Measurements from ENCODE around the gene RNF6.

RNF6 gene

GRCh38 chr13:26183416-26183815 lies 38.7 kb downstream of the RNF6 start:
- TF ChIP-seq, protein P1, sequence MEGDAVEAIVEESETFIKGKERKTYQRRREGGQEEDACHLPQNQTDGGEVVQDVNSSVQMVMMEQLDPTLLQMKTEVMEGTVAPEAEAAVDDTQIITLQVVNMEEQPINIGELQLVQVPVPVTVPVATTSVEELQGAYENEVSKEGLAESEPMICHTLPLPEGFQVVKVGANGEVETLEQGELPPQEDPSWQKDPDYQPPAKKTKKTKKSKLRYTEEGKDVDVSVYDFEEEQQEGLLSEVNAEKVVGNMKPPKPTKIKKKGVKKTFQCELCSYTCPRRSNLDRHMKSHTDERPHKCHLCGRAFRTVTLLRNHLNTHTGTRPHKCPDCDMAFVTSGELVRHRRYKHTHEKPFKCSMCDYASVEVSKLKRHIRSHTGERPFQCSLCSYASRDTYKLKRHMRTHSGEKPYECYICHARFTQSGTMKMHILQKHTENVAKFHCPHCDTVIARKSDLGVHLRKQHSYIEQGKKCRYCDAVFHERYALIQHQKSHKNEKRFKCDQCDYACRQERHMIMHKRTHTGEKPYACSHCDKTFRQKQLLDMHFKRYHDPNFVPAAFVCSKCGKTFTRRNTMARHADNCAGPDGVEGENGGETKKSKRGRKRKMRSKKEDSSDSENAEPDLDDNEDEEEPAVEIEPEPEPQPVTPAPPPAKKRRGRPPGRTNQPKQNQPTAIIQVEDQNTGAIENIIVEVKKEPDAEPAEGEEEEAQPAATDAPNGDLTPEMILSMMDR (IDR thresholded peaks at IDR 0.05; ENCODE audit: low read depth, low read length): no peak
- Histone ChIP-seq H3K36me3 (no peaks in the 10 kb centered on the region), H3K9me3 (ENCODE audit: severe bottlenecking) (no peaks in the 10 kb centered on the region), H3K4me3 (ENCODE audit: low read depth, low read length) (no peak overlapping the region), H3K27me3 (ENCODE audit: insufficient read depth, low read depth, severe bottlenecking) (no peaks in the 10 kb centered on the region), H3K27ac (no peak overlapping the region)
- no peak for DNase-seq

- TF ChIP-seq, protein P1 (IDR thresholded peaks at IDR 0.05; ENCODE audit: low read depth, low read length): no peak
- DNase-seq: no peak
- Histone ChIP-seq H3K27ac (no peak overlapping the region), H3K9me3 (ENCODE audit: severe bottlenecking) (no peaks in the 10 kb centered on the region), H3K36me3 (no peaks in the 10 kb centered on the region), H3K27me3 (ENCODE audit: insufficient read depth, low read depth, severe bottlenecking) (no peaks in the 10 kb centered on the region), H3K4me3 (ENCODE audit: low read depth, low read length) (no peak overlapping the region)
Observed at GRCh38 chr13:26179344-26179743, 42.8 kb downstream of the RNF6 start.

DNA sequence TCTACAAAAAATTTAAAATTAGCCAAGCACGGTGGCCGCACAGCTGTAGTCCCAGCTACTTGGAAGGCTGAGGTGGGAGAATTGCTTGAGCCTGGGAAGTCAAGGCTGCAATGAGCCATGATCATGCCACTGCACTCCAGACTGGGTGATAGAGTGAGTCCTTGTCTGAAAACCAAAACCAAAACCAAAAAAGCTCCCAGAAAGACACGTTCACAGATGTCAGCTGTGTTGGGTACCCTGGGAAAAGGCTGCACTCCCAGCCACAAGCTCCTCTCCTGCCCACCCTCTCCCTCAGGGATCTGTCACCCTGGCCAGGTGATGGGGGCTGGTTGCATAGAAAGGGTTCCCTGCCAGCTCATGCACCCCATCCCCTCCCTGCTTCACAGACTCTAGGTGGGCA lies 53.3 kb downstream of the RNF6 start:
- DNase-seq: no peak
- Histone ChIP-seq H3K36me3 (no peaks in the 10 kb centered on the region), H3K27me3 (ENCODE audit: insufficient read depth, low read depth, severe bottlenecking) (no peaks in the 10 kb centered on the region), H3K9me3 (ENCODE audit: severe bottlenecking) (peaks cover 4% of the 10 kb centered on the region), H3K27ac (no peak overlapping the region), H3K4me3 (ENCODE audit: low read depth, low read length) (no peak overlapping the region)
- TF ChIP-seq, protein P1 (IDR thresholded peaks at IDR 0.05; ENCODE audit: low read depth, low read length): no peak

DNA sequence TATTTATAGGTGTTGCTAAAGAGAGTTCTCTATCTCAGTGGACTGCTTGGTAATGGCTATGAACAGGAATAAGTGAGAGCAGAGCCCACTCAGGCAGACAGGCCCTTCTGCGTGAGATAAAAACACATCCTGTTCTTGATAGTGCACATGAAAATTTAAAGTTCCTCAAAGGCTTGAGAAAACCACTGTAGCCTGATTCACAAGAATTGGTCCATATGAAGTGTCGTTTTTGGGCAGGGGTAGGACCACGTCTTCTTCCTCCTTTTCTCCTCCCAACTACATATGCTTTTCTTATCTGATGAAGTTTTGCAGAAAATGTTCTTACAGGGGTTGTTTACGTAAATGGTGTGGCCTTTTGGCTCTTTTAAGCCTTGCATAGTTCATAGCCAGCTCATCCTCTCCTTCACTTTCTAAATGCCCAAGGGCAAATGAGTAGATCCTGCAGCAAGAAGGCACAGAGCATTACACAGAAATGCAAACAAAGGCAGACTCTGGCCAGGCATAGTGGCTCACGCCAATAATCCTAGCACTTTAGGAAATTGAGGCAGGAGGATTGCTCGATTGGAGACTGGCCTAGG lies 53.8 kb downstream of the RNF6 start:
- Histone ChIP-seq H3K9me3 (ENCODE audit: severe bottlenecking) (peaks cover 4% of the 10 kb centered on the region), H3K27me3 (ENCODE audit: insufficient read depth, low read depth, severe bottlenecking) (no peaks in the 10 kb centered on the region), H3K27ac (no peak overlapping the region), H3K4me3 (ENCODE audit: low read depth, low read length) (no peak overlapping the region), H3K36me3 (no peaks in the 10 kb centered on the region)
- TF ChIP-seq, protein P1 (IDR thresholded peaks at IDR 0.05; ENCODE audit: low read depth, low read length): no peak
- no peak for DNase-seq

DNA sequence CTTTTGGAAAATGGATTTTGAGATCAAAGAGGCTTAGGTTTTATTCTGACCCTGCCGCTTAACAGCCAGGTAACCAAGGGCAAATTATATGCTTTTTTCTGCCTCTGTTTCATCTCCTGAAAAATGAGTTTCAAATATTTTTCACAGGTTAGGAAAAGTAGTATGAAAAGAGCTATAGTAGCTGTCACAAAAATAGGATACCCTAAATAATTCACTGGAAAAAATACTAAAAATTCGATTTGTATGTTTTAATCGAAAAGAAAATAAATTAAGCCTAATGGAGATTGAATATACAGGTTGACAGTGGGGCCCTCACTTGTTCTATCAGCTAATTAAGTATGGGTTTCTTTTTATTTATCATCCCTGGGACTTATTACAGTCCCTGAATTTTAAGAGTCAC lies 58.3 kb downstream of the RNF6 start:
- no peak overlapping the region for H3K27ac ChIP-seq
- no peaks in the 10 kb centered on the region for H3K36me3 ChIP-seq
- no peaks in the 10 kb centered on the region for H3K27me3 ChIP-seq (ENCODE audit: insufficient read depth, low read depth, severe bottlenecking)
- DNase-seq: no peak
- TF ChIP-seq, protein P1 (IDR thresholded peaks at IDR 0.05; ENCODE audit: low read depth, low read length): no peak
- H3K4me3 ChIP-seq (ENCODE audit: low read depth, low read length): no peak overlapping the region
- H3K9me3 ChIP-seq (ENCODE audit: severe bottlenecking): peaks cover 4% of the 10 kb centered on the region
